ENCODE measurements around the gene LRMDA.
A peak's percentile ranks its signal among the peaks of the same experiment; 100 is the strongest.

Gene LRMDA

GRCh38 chr10:75532253-75532924 lies 101.0 kb downstream of the LRMDA start:
- no peak for TF ChIP-seq CTCF (IDR thresholded peaks at IDR 0.05; ENCODE audit: low read depth, low read length)
- DNase-seq (ENCODE audit: low read depth, low spot score): peak; percentile 75
- H3K4me3 ChIP-seq (ENCODE audit: low read depth, low read length): no peak overlapping the region
- in situ Hi-C loops (cut with HindIII; ENCODE audit: low sequenced_read_pairs): no loop called here

GRCh38 chr10:75538144-75538543 lies 106.7 kb downstream of the LRMDA start:
- TF ChIP-seq CTCF (IDR thresholded peaks at IDR 0.05; ENCODE audit: low read depth, low read length): no peak
- in situ Hi-C loops (cut with HindIII; ENCODE audit: low sequenced_read_pairs): no loop called here
- DNase-seq (ENCODE audit: low read depth, low spot score): no peak
- no peak overlapping the region for H3K4me3 ChIP-seq (ENCODE audit: low read depth, low read length)

GRCh38 chr10:75538765-75539164 lies 107.3 kb downstream of the LRMDA start:
- H3K4me3 ChIP-seq (ENCODE audit: low read depth, low read length): no peak overlapping the region
- in situ Hi-C loops (cut with HindIII; ENCODE audit: low sequenced_read_pairs): no loop called here
- TF ChIP-seq CTCF (IDR thresholded peaks at IDR 0.05; ENCODE audit: low read depth, low read length): no peak
- DNase-seq (ENCODE audit: low read depth, low spot score): no peak

- DNase-seq (ENCODE audit: low read depth, low spot score): no peak
- in situ Hi-C loops (cut with HindIII; ENCODE audit: low sequenced_read_pairs): no loop called here
- no peak for TF ChIP-seq CTCF (IDR thresholded peaks at IDR 0.05; ENCODE audit: low read depth, low read length)
- H3K4me3 ChIP-seq (ENCODE audit: low read depth, low read length): no peak overlapping the region
Observed at GRCh38 chr10:75540357-75540966, 109.0 kb downstream of the LRMDA start.

GRCh38 chr10:75540981-75541380 lies 109.6 kb downstream of the LRMDA start:
- in situ Hi-C loops (cut with HindIII; ENCODE audit: low sequenced_read_pairs): no loop called here
- TF ChIP-seq CTCF (IDR thresholded peaks at IDR 0.05; ENCODE audit: low read depth, low read length): no peak
- no peak for DNase-seq (ENCODE audit: low read depth, low spot score)
- no peak overlapping the region for H3K4me3 ChIP-seq (ENCODE audit: low read depth, low read length)

GRCh38 chr10:75541411-75541810 lies 110.0 kb downstream of the LRMDA start:
- H3K4me3 ChIP-seq (ENCODE audit: low read depth, low read length): no peak overlapping the region
- in situ Hi-C loops (cut with HindIII; ENCODE audit: low sequenced_read_pairs): no loop called here
- no peak for DNase-seq (ENCODE audit: low read depth, low spot score)
- TF ChIP-seq CTCF (IDR thresholded peaks at IDR 0.05; ENCODE audit: low read depth, low read length): no peak

All from astrocyte of the spinal cord (primary cell).